GM18951 (cell line): ENCODE measurements around the gene GAD2.

Experiments used
- POLR2A ChIP-seq: IDR thresholded peaks from 4 replicates; pipeline ENCODE4 v1.6.1; 2011; ENCODE audit warnings: mild to moderate bottlenecking; ENCODE audit not compliant: insufficient read length, insufficient read depth; ENCODE audit errors: extremely low read depth
- in situ Hi-C: fragments of 300-500 bp; cut with MboI; formaldehyde crosslinking; loops from one replicate; pipeline ENCODE4 v1.12.0; 2022; ENCODE audit warnings: low sequenced_read_pairs, mixed read lengths, inconsistent platforms; ENCODE audit not compliant: unreplicated experiment

The GAD2 gene

DNA sequence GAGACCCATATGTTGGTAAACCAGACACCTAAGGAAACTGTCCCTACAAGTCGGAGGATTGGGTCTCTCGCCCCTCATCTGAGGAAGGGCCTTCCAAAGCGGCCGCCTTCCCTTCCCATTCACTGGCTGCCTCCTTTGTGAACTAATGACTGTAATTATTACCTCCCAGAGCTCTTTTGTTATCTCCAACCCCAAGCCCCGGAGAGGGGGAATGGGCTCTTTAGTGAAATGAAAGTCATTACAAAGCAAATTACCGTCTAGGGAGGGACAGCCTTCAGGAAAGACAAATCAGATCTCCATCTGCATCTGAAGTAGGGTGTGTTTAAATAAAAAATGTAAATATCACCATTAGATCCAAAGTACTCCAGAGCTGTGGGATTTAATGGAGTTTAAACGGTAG, 2.6 kb upstream of the GAD2 start:
- no peak for TF ChIP-seq POLR2A

DNA sequence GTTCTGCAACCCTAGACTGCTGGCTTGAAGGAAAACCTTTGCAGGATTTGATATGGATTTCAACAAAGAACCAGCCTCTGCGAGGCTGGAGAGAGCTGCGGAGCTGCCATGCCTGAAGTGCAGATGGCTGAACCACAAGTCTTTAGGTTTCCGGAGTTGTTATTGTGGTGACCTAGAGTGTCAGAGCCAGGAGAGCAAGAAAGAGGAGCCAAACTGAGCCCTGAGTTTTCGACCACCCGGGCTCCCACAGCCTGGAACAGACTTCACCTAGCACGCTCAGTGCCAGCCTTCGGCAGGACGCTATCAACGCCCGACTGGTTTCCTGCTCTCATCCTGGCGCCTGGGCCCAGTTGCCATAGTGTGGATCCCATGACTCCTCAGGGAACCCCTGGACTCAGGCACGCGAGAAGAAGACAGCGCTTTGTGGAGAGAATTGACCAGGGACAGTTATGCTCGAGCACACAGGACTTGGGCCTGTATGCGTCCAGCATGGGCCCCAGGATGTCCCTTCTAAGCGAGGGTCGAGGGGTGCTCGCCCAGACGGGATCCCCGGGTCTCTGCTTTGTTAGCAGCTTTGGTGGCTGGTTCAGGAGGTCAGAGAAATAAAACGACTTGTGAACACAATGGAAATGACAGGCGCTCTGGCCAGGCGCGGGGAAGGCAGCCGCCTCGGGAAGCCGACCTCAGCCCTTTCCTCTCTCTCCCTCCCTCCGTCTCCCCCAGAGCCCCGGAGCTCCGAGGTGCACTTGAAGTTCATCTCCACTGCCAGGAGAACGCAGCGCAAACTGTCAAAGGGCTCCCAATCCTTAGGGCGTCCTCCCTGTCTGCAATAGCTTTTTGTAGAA, 1.8 kb upstream of the GAD2 start:
- in situ Hi-C loops: no loop called here
- no peak for TF ChIP-seq POLR2A

More for the DNA sequence above, 2.6 kb upstream of the GAD2 start:
- in situ Hi-C loops: no loop called here

DNA sequence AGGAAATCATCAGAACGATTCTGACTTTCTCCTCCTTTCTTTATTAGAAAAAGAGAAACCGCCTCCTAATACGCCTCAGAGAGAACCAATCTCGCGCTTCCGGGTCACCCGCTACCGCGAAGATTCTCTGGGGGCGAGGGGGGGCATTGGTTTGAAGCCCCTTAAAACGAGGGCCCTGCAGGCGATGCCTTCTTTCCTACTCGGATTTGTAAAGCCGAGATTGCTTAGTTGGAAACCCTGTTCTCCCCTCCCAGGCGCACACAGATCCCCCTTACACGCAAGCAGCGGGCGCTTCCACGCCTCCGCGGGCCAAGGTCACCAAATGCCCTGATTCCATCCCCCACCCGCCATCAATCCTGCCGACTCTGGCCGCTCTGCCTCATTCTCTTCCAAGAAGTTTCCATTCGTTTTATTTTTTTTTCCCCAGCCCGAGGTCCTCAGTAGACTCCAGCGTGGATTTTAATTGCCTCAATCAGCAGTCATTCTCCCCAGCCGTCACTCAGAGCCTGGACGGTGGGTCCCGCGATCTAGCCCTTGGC, 1.1 kb upstream of the GAD2 start:
- in situ Hi-C loops: no loop called here
- TF ChIP-seq POLR2A: no peak

DNA sequence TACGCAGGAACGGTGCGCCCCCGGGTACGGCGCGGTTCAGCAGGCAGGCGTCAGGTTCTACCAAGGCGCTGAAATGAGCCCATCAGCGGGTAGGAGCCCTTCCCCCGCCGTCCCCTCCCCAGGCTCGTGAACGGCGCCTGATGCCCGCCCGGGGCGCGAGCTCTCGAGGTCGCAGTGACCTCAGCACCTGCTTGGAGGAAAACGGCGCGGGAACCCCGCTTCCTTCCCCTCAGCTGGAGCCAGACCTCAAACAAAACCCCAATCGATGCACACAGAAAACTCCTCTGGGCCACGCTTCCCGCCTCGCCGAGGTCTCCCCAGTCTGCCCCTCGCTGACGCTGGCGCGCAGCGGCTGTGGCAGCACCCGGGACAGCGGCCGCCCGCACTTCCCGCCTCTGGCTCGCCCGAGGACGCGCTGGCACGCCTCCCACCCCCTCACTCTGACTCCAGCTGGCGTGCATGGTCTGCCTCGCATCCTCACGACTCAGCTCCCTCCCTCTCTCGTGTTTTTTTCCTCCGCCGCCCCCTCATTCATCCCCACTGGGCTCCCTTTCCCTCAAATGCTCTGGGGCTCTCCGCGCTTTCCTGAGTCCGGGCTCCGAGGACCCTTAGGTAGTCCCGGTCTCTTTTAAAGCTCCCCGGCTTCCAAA, 514 bp upstream of the GAD2 start:
- no peak for TF ChIP-seq POLR2A
- in situ Hi-C loops: no loop called here

DNA sequence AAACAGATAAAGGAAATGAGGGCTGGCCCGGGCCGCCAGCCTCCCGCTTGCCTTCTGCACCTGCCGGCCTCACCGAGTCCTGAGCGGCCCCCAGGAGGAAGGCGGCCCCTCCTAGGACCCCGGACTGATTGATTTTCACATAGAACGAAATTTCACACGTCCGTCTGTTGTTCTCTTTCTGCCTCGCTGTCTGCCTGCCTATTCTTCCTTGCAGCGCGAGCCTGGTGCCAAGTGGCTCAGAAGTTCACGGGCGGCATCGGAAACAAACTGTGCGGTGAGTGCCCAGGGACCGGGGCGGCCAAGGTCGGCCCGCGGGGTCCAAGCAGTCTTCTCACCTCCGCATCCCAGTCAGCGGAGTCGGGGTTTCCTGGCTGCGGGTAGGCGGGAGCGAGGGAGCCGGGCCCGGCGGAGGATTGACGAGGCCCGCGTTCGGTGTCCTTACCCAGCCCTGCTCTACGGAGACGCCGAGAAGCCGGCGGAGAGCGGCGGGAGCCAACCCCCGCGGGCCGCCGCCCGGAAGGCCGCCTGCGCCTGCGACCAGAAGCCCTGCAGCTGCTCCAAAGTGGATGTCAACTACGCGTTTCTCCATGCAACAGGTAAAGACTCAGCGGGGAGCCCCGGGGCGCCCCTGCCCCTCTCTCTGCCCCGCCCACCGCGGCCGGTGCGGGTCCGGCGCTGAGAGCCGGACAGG, 967 bp downstream of the GAD2 start:
- in situ Hi-C loops: no loop called here
- no peak for TF ChIP-seq POLR2A

DNA sequence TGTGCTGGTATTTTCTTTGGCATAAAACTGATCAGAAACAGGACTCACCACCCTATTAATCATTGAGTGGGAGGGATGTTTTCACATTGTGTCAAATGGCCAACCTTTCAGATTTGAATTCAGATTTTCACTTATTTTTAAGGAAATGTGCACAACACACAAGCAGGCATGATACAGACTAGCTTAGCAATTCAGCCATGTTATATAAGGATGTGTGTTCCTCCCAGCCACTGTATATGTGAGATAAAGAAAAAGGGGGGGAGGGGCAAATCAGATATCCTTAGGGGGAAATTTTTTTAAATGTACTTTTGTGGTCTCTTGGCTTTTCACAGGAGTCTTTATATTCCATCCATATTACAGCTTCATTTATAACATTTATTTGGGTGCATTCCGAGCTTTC, 3.1 kb downstream of the GAD2 start:
- in situ Hi-C loops: no loop called here

DNA sequence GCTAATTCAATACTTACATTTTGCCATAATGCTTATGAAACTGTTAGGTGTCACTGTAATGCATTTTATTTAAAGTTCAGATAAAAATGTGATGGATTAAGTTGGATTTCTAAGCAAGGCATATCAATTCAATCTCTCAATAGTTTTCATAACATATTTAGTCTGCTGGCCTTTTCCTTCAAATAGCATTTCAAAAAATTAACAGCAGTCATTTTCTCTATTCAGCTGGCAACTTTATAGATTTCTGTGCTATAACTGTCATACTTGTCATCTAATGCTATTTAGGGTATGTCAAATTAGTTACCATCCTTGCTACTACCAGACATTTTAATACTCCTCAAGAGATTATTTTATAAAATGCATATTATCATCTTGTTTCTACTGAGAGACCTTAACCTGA, 4.3 kb downstream of the GAD2 start:
- TF ChIP-seq POLR2A: no peak
- in situ Hi-C loops: no loop called here

More for the DNA sequence above, 3.1 kb downstream of the GAD2 start:
- no peak for TF ChIP-seq POLR2A

DNA sequence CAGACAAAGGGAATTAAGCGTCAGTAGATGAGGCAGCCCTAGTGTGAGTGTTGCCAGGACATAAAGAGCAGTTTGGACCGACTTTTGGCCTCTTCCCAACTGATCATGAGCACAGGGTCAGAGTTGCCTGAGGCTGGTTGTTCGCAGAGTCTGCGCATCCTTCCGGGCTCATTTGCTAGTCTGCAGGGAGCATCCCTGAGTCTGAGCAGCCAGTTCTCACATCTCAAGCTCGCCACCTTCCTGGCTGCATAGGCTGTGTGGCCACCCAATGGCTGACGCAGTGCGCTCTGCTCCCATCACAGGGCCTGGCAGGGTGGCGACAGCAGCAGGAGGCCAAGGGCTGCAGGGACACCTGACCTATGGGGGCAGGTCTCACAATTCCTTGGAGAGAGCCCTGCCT, 5.0 kb downstream of the GAD2 start:
- in situ Hi-C loops: no loop called here
- no peak for TF ChIP-seq POLR2A

DNA sequence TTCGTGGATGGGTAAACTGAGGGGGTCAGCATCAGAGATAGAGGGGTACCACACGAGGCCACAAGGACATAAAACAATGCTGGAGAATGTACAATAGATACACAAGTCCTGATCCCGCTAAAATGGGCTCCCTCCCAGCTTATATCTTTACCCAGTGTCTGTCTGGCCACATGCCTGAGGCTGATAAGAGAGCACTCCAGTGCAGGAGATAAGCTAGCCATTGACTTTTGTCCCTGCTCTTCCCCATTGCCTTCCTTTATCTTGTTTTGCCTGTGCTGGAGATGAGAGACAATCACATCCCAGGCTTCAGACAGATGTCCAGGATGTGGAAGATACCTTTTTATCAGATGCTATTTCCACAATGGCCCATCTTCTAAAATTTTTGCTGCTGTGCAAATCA, 6.0 kb downstream of the GAD2 start:
- in situ Hi-C loops: no loop called here
- TF ChIP-seq POLR2A: no peak

DNA sequence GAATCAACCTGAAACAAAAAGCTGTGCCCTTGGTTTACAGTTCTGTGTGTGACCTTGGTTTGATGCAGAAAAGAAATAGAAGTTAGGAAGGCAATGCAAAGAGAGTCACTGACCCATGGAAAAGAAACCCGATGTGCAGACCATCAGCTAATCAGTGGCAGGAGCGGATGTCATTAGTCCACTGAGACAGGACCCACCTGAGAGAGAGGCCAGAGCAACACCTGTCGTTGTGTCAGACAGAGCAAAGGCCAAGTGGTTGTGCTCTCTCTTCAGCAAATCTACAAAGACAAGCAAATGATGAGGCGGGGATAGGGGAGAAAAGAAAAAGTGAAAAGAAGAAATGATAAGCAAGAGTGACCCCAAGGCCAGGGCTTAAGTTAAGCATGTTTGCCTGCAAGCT, 8.7 kb downstream of the GAD2 start:
- TF ChIP-seq POLR2A: no peak
- in situ Hi-C loops: no loop called here

DNA sequence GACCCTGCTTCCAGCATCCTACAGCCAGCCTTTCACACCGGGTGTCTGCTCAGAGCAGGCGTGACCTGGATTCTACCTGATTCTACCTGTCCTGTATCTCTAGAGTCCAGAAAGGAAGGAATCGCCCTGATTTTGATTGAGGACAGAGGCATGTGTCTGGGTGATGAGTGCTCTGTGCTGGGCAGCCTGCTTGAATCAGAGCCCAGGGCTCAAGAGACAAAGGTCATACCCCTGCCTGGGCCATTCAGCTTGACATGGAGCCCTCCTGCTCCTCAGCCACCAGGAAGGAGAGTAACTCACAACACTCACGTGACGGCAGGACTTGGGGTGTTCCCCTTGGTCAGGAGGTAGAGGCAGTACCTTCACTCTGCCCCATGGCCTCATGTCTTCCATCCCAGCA, 11.2 kb downstream of the GAD2 start:
- in situ Hi-C loops: no loop called here

DNA sequence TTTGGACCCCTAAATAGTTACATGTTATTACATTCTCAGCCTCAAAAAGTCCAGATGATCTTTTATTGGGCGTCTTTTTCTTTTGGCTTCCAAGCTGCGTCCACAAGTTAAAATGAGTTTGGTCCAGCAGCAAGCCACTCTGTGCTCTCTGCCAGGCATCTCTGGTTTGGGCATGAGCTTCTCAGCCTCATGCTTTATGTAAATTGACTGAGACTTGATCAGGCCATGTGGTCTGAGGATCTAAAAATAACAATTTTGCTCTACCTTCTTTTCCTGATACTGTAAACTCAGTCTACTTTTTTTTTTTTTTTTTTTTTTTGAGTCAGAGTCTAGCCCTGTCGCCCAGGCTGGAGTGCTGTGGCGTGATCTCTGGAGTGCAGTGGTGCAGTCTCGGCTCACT, 15.6 kb downstream of the GAD2 start:
- no peak for TF ChIP-seq POLR2A
- in situ Hi-C loops: no loop called here

More for the DNA sequence above, 11.2 kb downstream of the GAD2 start:
- TF ChIP-seq POLR2A: no peak

DNA sequence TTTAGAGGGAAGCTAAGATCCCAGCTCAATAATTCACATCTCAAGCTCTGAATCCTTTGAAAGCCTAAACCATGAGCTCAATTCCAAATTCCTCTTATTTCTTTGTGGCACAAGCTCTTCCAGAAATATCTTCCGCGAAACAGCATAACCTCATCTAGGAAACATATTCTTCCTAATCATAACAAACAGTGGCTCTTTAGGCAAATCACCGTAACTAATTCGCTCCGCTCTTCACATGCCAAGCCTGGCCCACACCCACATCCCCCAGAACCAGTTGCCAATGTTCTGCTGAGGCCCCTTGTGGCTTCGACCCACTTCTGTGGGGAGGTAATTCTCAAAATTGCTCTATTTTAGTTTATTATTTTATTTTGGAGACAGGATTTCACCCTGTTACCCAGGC, 19.2 kb downstream of the GAD2 start:
- in situ Hi-C loops: no loop called here
- no peak for TF ChIP-seq POLR2A
